GM20431 (cell line): Measurements from ENCODE around the gene PANK3.

Experiments
- in situ Hi-C: fragments of 300-500 bp; cut with MseI, MboI; formaldehyde crosslinking; loops from one replicate; pipeline ENCODE4 v1.15.0; 2020; ENCODE audit warnings: low sequenced_read_pairs; ENCODE audit not compliant: unreplicated experiment

Gene PANK3

DNA sequence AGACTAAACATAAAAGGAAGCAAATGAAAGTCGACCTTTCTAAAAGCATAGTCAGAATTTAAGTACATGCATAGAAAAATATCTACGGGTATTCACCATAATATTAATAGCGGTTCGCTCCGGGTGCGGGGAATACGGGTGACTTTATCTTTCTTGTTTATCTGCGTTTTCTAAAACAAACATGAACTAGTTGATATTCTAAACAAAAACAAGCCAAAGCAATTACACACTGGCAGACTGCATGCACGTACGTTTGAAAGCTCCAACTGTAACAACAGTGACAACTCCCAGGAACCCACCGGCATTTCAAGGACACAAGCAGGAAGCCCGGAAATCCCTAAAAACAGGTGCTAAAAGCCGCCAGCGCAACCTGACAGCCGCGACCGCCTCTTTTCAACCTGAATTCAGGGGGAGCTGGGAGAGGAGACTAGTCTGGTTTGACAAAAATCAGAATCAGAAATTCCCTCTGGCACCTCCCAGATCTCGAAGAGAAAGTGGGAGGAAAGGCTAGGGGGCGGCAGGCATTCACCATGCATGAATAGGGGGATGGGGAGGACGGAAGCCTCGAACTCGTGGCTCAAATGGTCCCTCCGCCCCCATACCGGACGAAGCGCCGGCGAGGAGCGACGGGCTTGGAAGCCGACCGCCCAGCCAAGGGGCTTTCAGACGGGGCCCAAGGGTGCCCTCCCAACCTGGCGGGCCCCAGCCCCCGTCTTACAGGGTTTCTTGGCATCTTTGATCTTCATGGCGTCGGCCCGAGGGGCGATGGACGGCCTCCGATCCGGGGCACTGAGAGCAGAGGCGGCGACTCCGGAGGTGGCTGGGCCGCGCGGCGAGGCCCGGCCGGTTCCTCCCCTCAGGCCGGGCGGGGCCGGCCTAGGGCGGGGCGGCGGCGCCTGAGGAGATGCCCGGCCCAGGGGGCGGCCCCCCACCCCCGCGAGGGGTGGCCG, at the start of gene PANK3:
Gene PANK3, minus strand, starts transcription at position 831 of the 950 bp plus-strand sequence. Its CDS starts 85 bp downstream, at position 746.
- in situ Hi-C loops, result no loop called here

DNA sequence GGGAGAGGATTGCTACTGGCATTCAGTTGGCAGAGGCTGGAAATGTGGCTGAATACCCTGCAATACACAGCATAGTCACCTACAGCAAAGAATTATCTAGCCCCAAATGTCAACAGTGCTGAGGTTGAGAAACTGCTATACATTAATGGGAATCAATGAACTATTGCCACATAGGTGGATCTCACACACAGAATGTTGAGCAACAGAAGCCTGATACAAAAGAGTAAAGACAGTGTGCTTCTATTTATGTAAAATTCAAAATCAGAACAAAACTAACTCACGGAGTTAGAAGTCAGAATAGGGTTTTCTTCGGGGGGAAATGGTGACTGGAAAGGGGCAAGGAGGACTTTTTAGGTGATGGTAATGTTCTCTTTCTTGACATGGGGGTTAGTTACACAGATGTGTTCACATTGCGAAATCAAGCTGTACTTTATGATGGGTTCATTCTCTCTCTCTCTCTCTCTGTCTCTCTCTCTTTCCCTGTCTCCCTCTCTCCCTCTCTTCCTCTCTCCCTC, 45.7 kb upstream of the PANK3 start:
- in situ Hi-C loops, result no loop called here

DNA sequence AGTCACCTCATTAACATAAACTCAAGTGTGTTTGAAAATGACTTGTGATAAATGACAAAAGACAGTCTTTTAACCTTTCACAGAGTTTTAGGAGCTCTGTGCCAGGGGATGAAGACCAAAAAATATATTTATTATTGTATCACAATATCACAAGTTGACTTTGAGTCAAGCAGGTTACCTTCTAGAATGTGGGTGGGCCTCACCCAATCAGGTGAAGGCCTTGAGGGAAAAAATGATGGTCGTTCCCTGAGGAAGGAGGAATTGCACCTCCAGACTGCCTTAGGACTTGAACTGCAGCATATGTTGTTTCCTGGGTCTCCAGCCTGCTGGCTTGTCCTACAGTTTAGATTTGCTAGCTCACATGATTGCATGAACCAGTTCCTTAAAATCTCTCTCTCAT, 41.6 kb upstream of the PANK3 start:
- in situ Hi-C loops, result no loop called here

DNA sequence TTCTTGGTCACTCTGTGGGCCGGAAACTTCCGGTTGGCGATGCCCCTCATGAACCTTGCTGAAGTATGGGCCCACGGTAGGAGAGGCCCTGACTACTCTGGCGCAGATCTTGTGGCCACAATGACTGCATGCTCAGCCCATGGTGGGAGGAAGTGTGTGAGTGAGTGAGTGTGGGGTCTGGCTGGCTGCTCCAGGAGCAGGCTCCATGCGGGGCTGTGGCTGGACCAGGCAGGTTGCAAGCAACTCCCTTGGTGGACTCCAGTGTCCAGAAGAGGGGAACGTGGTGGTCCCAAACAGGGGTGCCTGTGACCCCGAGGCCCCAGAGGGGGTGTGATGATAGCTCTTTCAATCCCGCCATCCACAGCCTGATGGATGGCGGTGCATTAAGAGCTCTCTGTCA, 35.5 kb upstream of the PANK3 start:
- in situ Hi-C loops, result no loop called here

DNA sequence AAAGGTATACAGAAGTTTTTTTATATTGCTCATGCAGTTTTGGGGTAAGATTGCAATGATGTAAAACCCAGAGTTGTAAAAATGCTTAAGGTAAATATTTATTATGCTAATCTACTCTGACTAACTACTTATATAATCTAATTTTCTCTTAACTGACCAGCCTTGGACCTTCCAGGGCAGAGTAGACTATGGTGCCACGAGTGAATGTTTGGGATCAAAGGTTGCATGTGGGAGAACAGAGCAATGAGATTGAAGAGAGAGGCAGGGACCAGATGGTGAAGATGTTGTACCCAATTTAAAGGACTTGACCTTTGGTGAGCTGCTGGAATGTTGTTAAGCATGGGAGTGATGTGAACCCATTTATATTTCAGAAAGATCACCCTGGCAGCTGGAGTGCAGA, 34.8 kb upstream of the PANK3 start:
- in situ Hi-C loops, result no loop called here

DNA sequence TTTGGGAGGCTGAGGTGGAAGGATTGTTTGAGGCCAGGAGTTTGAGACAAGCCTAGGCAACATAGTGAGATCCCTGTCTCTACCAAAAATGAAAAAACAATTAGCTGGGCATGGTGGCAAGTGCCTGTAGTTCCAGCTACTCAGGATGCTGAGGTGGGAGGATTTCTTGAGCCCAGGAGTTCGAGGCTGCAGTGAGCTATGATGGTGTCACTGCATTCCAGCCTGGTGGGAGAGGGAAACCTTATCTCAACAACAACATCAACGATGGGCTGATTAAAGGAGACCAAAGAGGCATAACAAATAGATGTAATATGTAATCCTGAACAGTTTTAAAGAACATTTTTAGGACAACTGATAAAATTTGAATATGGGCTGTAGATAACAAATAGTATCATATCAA, 34.2 kb upstream of the PANK3 start:
- in situ Hi-C loops, result no loop called here

DNA sequence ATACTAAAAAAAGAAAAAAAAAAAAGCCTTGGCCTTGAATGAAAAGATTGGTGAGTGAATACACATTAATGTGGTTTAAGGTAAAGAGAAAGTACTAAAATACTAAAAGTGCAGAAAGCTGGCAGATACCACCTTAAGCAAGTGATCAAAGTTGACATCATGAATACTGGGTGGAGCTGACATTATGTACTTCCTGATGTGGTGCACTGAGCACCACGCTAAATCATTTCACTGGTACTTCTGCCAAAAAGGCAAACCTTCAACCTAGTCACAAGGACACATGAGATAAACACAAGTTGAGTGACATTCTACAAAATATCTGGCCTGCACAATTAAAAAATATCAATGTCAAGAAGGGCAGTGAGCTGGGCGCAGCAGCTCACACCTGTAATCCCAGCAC, 33.8 kb upstream of the PANK3 start:
- in situ Hi-C loops, result no loop called here

DNA sequence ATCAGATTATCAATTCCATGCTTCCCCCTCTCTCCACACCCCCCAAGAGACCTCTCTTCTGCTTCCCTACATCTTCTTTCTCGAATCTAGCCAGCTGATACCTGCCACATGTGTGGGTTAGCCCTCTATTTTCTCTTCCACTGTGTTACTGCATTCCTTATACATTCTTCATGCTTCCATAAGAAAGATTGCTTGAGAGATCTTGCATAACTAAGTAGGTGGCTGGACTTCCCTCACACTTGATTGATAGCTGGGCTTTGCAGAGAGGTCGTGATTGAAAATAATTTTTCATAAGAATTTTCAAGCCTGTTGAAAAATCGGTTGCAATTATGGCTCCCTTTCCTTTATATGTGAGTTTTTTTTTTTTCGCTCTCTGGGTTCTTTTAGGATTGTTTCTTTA, 33.0 kb upstream of the PANK3 start:
- in situ Hi-C loops, result no loop called here

DNA sequence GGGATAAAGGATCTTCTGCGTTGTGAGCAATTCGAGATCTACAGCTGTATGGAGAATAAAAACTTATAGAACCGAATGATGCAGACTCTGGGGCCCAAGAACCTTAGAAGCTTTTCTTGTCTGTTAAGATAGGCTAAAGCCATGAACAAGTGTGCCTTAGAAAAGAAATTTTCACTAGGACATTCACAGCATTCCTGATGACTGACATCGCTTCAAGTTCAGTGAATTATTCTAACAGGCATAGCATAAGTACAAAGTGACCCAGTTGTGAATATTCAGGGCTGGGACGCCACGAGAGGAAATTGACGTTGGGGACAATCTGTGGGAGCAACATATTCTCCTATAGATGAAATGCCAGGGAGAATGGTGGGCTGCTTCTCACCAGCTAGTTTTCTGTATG, 32.0 kb upstream of the PANK3 start:
- in situ Hi-C loops, result no loop called here

DNA sequence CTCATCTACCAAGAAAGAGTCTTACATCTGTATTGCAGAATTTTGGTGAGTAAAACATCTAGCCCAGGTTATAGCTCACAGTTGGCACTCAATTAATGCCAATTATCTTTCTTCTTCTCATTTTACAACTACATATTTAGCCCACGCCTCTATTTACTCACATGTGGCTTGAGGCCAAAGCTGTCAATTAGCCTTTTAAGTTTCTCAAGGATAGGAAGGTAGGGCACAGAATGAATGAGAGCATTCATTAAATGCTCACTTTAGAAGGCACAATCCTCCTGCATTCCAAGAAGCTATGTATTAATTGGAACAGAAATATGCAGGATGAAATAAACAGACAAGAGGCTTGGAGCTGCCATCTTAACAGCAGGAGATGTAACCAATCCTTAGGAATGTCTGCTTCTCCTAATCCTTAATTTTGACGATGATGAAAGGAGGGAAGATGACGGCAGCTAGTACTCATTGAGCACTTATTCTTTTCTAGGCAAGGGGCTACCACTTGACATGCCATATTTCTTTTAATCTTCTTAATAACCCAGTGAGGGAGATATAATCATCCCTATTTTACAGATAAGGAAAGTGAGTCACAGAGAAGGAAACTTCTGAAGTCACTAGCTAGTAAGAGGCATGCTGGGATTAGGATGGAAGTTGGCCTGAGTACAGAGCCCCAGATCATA, 30.8 kb upstream of the PANK3 start:
- in situ Hi-C loops, result no loop called here

DNA sequence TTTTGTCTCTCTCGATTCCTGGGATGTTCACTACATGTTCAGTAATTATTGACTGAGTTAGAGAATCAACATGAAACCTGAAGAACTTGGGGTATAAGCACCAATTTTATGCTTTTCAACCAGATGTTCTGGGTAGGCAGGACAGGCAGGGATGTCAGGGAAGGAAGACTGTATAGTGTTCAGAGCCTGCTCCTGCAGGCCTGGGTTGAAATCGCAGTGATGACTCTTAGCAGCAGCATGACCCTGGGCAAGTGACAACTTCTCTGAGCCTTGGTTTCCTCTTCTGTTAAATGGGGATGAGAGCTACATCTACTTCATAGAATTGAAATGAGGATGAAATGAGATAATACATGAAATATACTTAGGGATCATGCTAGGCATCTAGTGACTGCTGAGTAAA, 29.7 kb upstream of the PANK3 start:
- in situ Hi-C loops, result no loop called here

DNA sequence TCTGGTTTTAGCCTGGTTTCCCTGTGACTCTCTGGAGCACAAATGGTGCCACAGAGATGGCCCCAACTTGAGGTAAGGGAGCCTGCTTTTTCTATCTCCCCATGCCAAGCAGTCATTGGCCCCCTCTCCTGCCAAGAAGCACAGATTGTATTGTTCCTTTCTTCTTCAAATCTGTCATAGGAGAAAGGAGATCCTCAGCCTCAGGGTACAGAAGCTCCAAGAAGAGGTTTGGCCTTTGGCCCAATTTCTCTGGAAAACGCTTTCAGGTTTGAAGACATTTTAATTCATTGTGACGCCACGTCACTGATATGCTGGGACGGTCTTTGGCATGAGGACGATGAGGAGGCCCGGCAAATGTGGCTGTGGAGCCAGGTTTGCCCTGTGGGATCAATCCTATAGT, 29.2 kb upstream of the PANK3 start:
- in situ Hi-C loops, result no loop called here

DNA sequence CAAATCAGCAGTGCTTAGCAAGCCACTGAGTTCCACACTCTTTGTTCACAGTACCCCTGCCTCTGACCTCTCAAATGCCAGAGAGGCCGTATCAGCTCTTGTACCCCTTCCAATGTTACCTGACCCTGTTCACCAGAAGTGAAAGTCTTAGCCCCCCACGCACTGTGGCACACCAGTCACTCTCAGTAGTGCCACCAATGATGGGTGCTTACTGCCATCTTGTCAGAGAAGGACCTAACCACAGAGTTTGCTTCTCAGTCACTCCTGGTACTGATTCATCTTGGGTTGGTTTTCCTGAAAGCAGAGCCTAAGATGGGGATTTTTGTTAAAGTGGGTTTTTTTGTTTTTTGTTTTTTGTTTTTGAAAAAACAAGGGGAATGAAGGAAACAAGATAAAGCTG, 28.8 kb upstream of the PANK3 start:
- in situ Hi-C loops, result no loop called here

DNA sequence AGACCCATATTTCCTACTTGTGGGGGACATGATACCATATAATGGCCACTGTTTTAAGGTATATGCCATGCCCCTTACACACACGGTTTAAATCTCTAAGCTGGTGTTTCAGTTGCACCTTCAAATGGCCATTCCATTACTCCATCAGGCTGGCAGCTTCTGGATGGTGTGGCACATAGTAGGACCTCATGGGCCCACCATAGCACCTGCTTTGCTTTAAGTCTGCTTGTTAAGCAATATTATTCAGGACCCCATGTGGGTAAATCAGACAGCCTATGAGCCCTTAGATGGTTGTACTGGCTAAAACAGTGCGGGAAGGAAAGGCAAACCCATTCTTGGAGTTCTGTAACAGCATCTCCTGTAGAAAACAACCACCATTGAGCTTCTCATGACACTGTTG, 27.4 kb upstream of the PANK3 start:
- in situ Hi-C loops, result no loop called here

DNA sequence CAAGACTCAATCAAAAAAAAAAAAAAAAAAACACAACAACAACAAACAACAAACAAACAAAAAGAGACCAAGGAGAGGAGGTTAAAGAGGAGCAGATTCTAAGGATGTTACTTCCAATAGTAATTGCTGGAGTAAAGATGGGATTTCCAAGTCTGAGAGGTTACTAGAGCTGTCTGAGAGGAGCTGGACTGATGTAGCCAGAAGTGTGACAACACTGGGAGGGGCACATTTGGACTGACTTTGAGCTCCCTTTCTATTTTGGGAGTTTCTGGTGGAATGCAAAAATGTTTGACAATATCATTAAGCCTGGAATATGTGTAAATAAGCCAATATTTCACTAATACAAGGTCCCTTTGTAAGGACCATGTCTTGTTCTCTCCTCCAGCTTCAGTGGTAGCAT, 25.3 kb upstream of the PANK3 start:
- in situ Hi-C loops, result no loop called here

DNA sequence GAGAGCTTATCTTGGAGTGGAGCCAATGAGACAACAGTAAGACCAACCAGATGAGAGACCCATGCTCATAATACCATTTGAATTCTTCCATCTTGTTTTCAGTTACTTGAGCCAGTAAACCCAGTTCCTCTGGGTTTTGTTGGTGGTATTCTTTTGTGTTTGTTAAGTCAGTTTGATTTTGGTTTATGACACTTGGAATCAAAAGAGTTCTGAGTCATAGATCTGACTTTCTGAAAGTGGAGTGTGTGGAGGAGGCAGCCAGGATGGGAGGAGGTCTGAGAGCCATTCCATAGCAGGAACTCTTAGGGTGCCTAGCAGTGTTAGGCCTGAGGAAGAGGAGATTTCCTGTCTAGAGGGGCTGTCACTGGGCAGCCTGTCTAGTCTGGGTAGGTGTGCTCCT, 24.6 kb upstream of the PANK3 start:
- in situ Hi-C loops, result no loop called here

DNA sequence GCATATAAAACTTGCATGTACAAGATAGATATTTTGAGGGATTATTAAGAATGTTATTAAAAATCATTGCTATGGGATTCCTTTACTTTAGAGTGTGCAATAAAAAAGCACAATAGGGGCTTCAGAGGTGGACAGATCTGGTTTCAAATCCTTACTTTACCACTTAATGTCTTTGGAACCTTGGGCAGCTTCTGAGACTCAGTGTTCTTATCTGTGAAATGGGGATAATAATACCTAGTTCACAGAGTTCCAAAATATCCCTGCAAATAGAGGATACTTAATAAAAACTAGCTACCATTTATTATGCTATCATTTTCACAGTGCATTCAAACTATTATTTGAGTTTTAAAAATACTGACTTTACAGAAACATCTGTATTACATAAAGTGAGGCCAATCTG, 23.3 kb upstream of the PANK3 start:
- in situ Hi-C loops, result no loop called here

DNA sequence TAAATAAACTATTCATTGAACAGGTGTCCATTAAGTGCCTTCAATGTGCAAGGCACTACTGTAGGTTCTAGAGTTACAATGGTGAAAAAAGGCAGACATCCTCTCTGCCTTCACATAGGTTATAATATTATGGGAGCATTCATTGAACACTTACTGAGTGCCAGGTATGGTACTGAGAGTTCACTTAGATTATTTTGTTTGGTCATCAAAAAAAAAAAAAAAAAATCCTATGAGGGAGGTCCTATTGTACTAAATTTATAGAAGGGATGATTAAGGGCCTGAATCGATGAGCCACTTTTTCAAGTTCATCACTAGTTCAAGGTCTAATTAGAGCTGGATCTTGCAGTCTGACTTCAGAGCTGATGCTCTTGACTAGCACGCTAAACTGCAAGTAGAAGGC, 22.8 kb upstream of the PANK3 start:
- in situ Hi-C loops, result no loop called here

DNA sequence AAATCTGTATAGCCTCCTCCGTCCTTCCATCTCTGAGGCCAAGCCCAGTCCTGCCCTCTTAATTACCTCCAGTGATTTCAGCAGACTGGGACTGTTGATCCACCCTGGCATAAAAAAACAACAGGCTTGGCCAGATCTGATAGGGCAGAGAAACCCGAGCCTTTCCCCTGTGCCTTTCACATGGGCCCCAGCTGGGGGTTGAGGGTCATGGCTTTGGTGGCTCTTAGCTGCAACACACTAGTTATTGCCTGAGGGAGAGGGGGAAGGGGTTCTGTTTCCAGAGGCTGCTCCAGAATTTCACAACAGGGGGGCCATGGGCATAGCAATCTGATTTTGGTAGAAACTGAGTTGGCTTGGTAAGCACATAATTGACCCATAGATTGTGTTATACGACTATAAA, 21.2 kb upstream of the PANK3 start:
- in situ Hi-C loops, result no loop called here

DNA sequence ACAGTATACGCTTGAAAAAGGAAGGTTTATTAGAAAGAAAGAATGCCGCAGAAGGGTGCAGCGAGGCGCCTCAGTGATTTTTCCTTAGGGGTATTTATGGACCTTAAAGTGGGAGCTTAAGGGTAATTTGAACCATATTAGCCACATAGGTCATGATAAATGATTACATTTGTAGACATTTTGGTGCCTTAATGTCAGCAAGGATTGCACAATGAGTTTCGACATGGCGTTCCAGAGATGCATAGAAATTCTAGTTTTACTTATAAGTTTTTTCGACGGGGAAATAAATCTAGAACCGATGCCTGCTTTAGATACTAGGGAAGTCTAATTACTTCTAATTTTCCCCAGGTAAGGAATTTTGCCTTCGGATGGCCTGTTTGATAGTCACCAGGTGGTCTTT, 20.7 kb upstream of the PANK3 start:
- in situ Hi-C loops, result no loop called here

DNA sequence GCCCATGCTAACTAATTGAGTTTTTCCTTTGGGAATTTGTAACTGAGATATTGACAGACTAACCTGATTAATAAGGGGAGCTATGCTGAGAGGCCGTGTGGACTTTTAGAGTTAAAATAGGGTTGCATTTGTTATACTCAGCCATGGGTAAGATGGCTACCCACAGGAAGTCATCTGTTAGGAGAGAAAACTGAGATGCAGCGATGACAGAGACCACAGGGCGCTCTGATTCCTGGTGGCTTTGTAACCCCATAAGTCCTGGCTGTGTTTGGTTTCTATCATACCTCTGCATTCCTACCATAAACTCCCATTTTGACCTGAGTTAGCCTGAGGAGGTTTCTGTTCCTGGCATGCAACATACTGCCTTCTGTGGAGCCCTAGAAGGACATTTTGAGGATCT, 19.5 kb upstream of the PANK3 start:
- in situ Hi-C loops, result no loop called here
